Lower leg skin (tissue), 3 donors: ENCODE measurements around the gene CBX2.

Source experiments
- POLR2A ChIP-seq, 2 donors: fragments of 450-650 bp; IDR thresholded peaks; one replicate each; pipeline ENCODE4 v1.6.1; 2016 to 2017; ENCODE audit warnings: antibody characterized with exemption in 2 of 2, mild to moderate bottlenecking in 1 of 2, moderate library complexity in 1 of 2
- TF ChIP-seq, protein P1 (sequence below), 3 donors: fragments of 450-650 bp; IDR thresholded peaks; one replicate each; pipeline ENCODE4 v1.5.1; 2016; ENCODE audit warnings: antibody characterized with exemption in 3 of 3, mild to moderate bottlenecking in 3 of 3, moderate library complexity in 2 of 3

DNA sequence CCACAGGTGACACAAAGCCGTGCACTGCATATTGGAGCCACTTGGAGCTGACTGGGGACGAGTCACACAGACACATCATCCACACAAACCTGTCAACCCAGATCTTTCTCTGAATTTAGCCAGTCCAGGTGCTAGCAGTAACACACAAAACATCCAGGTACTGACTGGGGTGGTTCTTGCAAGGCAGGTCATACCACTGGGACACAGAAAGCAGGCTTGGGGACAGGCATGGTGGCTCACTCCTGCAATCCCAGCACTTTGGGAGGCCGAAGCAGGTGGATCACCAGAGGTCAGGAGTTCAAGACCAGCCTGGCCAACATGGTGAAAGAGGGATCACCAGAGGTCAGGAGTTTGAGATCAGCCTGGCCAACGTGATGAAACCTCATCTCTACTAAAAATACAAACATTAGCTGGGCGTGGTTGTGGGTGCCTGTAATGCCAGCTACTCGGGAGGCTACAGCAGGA is 32.3 kb upstream of the CBX2 start:
- no peak for TF ChIP-seq POLR2A (IDR thresholded peaks at IDR 0.05)
- TF ChIP-seq, protein P1, sequence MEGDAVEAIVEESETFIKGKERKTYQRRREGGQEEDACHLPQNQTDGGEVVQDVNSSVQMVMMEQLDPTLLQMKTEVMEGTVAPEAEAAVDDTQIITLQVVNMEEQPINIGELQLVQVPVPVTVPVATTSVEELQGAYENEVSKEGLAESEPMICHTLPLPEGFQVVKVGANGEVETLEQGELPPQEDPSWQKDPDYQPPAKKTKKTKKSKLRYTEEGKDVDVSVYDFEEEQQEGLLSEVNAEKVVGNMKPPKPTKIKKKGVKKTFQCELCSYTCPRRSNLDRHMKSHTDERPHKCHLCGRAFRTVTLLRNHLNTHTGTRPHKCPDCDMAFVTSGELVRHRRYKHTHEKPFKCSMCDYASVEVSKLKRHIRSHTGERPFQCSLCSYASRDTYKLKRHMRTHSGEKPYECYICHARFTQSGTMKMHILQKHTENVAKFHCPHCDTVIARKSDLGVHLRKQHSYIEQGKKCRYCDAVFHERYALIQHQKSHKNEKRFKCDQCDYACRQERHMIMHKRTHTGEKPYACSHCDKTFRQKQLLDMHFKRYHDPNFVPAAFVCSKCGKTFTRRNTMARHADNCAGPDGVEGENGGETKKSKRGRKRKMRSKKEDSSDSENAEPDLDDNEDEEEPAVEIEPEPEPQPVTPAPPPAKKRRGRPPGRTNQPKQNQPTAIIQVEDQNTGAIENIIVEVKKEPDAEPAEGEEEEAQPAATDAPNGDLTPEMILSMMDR (IDR thresholded peaks at IDR 0.05), result no peak
